Activated CD8-positive, alpha-beta memory T cell treated with anti-CD3 and anti-CD28 coated beads, Interleukin-2, amount 50 U/mL, for 24 hours (primary cell): Measurements from ENCODE around the gene SLC25A30.

ENCODE experiments used
- DNase-seq: peaks from one replicate; pipeline ENCODE4 v3.0.0-alpha.2; 2020; ENCODE audit errors: extremely low read depth

SLC25A30 gene

DNA sequence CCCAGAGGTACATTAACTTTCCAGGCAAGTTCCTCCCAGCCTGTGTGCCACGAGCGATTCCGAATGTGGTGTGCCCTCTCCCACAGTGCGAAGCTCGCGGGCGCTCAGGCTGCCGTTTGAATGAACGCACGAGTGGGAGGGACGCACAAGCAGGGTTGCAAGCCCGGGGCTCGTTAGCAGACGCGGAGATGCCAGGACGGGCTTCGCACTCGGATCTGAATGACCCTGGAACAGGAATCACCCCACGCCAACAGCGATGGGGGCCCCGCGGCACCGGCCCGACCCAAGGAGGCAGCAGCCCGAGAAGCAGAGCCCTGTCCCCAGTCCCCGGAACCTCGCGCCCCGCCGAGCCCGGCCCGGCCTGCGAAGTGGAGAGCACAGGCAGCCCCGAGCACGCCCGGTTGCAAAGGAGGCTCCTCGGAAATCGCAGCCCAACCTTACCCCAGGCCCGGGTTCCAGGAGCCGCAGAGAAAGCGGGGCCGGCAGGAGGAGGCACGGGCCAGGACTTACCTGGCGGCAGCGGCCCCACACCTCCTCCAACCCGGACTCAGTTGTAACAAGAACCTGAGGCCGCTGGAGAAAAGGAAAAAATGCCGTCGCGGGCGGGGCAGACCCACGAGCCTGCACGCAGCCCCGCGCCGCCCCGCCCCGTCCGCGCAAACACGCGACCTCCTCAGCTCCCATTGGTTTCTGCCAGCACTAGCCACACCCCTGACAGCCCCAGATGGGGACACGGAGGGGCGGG, at the start of gene SLC25A30:
Gene SLC25A30, minus strand, starts transcription at position 584 of the 745 bp plus-strand sequence. CDS start 6,948 bp downstream, outside the sequence.
- peak; percentile 73 for DNase-seq

DNA sequence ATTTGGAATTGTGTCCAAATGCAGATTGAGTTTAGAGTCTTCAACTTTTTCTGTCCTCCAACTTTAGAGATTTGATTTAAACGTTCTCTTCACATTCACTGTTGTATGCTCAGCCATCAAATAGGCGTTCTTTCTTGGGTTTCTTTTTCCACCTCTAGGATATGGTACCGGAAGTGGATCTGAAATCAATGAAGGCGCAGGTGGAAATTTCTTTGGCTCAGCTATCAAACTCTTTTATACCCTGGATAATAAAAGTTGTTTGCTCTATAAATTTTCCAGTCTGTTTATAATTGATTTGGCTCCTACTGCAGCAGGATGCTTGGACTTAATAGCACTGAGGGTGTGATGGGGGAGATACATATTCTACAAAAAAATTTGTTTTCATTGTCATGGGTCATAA, 48.2 kb upstream of the SLC25A30 start:
- no peak for DNase-seq

DNA sequence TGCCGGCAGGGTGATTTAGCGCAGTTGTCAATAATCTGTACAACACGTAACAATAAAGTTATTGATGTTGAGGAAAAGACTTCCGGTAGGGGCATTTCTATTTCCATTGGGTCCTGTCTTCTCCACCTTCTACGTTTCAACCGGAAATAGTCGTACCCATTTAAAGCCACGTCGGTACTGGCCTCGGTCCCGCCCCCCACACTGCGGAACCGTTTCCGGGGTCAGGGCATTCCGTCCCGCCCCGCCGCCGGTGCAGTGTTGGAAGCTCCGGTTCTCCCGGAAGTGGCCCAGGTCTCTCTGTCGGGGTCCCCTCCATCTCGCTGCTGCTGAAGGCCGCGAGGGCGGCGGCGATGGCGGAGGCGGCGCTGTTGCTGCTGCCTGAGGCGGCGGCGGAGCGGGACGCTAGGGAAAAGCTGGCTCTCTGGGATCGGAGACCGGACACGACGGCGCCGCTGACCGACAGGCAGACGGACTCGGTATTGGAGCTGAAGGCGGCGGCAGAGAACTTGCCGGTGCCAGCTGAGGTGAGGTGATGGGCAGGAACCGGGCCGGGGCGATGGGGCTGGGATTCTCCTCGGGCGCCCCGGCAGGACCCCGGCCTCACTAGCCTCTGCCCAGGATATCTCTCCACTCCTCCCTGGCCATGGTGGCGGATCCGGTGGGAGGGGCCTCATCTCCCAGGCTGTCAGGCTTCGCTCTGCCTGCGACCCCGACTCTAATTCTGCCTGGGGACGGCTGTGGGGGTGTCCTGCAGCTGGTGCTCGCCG, 46.7 kb upstream of the SLC25A30 start, which contains the start of gene COG3:
Gene COG3, plus strand, starts transcription at position 253 of the 767 bp plus-strand sequence. Its CDS starts 98 bp downstream, at position 351.
- DNase-seq = peak; percentile 92

GRCh38 chr13:45464141-45464686, 46.0 kb upstream of the SLC25A30 start:
- no peak for DNase-seq

DNA sequence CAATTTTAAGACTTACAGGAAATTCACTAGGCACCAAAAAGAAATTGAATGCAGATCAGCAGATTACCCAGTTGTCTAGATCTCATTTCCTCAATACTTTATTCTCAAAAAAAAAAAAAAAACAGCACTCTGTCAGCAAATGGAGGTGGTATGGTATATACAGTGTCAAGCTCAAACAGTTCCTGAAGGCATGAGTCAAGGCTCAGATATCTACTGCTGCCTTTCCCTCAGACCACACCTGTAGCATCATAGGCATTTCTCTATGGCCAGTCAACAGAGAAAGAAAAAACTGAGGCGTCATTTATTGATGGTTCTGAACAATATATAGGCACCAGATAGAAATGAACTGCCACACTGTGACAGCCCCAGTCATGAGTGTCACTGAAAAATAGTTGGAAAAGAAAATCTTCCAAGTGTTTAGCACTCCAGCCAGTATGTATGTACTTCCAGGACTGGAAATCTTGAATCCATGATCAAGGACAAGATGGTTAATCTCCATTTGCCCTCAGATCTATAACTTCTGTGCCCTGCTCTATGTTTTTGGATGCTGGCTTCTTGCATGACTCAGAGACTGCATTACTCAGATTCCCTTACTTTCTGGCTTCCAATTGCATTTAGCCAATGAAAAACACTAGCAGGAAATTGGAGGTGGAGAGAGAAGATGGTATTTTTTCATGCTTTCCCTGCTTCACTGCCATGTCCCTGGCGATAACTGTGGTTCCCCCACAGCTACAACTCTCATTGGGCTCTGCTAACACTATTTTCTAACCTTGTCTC, 38.2 kb upstream of the SLC25A30 start:
- no peak for DNase-seq

DNA sequence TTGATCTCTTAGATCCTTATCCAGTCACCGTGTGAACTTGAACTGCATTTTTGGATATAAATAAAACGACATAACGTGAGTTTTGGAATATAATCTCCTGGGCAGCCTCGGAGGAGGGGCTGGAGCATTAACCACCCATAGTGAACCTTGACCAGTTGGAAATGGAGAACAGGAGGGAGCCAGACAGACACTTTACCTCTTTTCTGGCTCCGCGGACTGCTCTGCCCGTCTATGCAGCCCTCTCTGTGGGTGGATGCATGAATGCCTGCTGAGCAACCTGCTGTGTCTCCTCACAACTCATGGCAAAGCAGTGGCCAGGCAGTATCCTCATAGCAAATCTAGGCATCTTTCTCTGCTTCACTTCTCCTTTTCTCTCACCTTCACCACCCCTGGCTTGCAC, 36.0 kb upstream of the SLC25A30 start:
- no peak for DNase-seq

DNA sequence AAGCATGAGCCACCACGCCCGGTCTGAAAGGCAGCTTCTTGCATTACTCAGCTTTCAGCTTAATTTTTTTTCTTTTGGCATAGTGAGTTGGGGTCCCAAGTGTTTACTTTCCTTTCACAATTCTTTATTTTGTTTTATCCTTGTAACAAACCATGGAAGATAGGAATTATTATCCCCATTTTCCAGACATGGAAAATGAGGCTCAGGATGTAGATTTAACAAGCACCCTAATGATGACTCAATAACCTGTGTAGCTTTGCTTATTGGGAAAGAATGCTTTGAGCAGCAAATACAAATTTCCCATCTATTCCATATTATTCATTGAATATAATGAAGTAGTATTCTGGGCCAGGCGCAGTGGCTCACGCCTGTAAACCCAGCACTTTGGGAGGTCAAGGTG, 33.1 kb upstream of the SLC25A30 start:
- DNase-seq = no peak

DNA sequence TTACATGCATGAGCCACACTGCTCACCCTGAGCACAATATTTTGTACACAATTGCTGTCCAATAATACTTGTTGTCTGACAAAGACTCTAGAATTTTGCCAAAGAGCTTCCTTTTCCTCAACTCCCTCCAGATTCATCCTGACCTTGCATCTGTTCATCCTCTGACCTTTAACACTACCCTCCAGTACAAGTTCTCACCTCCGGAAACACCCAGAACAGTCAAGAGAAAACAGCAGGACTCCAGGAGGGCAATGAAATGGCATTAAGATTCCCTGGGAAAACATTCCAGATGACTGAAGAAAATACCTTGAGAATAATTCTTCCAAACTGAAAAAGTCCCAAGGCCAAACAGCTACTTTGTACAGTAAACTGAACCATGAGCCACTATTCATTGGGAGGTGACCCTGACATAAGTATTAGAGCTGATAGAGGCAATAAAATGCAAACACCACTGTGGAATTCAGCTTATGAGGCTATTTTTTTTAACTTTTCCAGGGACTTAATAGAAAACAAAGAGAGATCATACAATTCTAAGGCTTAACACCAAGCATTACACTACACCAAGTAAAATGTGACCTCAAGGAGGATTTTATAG, 30.9 kb upstream of the SLC25A30 start:
- no peak for DNase-seq

- DNase-seq = no peak
Measured at GRCh38 chr13:45447050-45447661, 29.0 kb upstream of the SLC25A30 start.

GRCh38 chr13:45446181-45446580, 28.0 kb upstream of the SLC25A30 start:
- DNase-seq = no peak

GRCh38 chr13:45445053-45445452, 26.9 kb upstream of the SLC25A30 start:
- DNase-seq = no peak

DNA sequence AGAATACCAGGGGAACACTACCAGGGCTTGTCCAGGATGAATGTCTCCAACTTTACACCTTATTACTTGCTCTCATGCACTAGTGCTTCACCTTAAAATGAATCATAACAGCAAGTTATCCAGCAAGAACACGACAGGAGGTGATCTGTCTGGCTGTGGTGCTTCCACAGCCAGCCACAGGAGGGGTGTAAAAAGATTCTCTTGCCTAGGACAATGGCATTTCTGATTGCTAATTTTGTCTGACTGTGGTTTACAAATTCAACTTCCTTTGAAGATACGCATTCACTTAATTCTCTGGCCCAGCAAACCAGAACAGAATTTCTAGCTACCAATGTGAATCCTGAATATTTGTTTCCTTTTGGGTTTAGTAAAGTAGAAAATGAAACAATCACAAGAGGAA, 23.5 kb upstream of the SLC25A30 start:
- DNase-seq = no peak

DNA sequence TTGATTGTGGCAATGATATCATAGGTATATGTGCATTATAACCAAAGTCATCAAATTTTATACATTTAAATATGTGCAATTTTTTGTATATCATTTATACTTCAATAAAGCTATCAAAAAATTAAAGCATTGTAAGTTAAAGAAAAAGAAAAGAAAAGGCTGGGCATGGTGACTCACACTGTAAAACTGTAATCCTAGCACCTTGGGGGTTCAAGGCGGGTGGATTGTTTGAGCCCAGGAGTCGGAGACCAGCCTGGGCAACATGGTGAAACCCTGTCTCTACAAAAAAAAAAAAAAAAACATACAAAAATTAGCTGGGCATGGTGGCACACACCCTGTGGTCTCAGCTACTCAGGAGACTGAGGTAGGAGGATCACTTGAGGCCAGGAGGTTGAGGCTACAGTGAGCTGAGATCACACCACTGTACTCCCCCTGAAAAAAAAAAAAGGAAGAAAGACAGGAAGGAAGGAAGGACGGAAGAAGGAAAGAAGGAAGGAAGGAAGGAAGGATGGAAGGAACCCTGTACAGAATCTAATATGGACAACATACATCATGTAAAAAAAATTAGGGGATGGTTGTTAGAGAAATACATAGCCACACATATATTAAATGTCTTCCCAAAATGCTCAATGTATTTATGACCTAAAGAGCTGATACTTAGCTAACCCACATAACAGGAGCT, 21.7 kb upstream of the SLC25A30 start:
- DNase-seq = no peak

- DNase-seq = no peak
Measured at GRCh38 chr13:45439008-45439407, 20.8 kb upstream of the SLC25A30 start.

DNA sequence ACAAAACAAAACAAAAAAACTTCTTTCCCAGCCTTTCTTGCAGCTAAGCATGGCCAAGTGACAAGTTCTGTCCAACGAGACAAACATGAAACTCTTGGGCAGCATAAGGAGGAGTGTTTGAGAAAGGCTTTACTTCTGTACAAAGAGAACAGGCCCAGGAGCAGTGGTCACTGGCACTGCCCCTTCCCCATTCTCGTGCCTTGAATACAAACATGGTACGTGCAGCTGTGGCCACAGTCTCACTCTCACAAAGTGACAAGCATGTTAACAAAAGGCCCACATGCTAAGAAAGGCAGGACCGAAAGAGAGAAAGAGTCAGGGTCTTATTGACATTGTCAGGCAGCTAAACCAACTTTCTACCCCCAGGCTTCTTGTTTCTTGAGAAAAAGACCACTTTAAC, 19.8 kb upstream of the SLC25A30 start:
- DNase-seq = no peak

GRCh38 chr13:45436953-45437352, 18.8 kb upstream of the SLC25A30 start:
- DNase-seq = no peak

DNA sequence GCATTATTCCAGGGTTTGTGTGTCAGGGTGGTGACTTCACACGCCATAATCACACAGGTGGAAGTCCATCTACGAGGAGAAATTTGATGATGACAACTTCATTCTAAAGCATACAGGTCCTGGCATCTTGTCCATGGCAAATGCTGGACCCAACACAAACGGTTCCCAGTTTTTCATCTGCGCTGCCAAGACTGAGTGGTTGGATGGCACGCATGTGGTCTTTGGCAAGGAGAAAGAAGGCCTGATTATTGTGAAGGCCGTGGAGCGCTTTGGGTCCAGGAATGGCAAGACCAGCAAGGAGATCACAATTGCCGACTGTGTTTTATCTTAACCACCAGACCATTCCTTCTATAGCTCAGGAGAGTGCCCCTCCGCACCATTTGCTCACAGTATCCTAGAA, 18.2 kb upstream of the SLC25A30 start:
- no peak for DNase-seq

- DNase-seq = no peak
Measured at GRCh38 chr13:45434556-45435371, 16.6 kb upstream of the SLC25A30 start.

- no peak for DNase-seq
Measured at GRCh38 chr13:45433381-45433790, 15.2 kb upstream of the SLC25A30 start.
